OCI-M2 (cell line): ENCODE data around the gene ABCB9.
A peak's percentile ranks its signal among the peaks of the same experiment; 100 is the strongest.

Experiments
- DNase-seq: peaks from one replicate; lab custom pipeline; 2025; ENCODE audit not compliant: unreplicated experiment; lab: John Stamatoyannopoulos, UW

ABCB9 gene

GRCh38 chr12:122982477-122982815 lies 16.2 kb upstream of the ABCB9 start:
- DNase-seq: no peak

GRCh38 chr12:122981587-122982476 lies 15.6 kb upstream of the ABCB9 start:
- DNase-seq: no peak

GRCh38 chr12:122981036-122981471 lies 14.8 kb upstream of the ABCB9 start:
- DNase-seq: no peak

GRCh38 chr12:122980183-122981035 lies 14.1 kb upstream of the ABCB9 start, which contains the start of gene ARL6IP4:
Gene ARL6IP4 (plus strand): TSS chr12:122980681. CDS start chr12:122981140, 459 bp downstream.
- no peak for DNase-seq

GRCh38 chr12:122979908-122980182 lies 13.6 kb upstream of the ABCB9 start:
- no peak for DNase-seq

- DNase-seq: no peak
These were observed 13.0 kb upstream of the ABCB9 start for GRCh38 chr12:122979001-122979907.

- no peak for DNase-seq
These were observed 12.3 kb upstream of the ABCB9 start for GRCh38 chr12:122978507-122978955.

- no peak for DNase-seq
These were observed 11.6 kb upstream of the ABCB9 start for GRCh38 chr12:122977655-122978392.

- no peak for DNase-seq
These were observed 10.9 kb upstream of the ABCB9 start for GRCh38 chr12:122977153-122977552.

GRCh38 chr12:122976648-122976975 lies 10.3 kb upstream of the ABCB9 start:
- DNase-seq: no peak

- no peak for DNase-seq
These were observed 9.8 kb upstream of the ABCB9 start for GRCh38 chr12:122975790-122976647.

- DNase-seq: no peak
These were observed 8.9 kb upstream of the ABCB9 start, which contains the start of gene OGFOD2 for GRCh38 chr12:122974892-122975789. Gene OGFOD2 (plus strand): TSS chr12:122975244. CDS start chr12:122975252, 8 bp downstream.

GRCh38 chr12:122974274-122974891 lies 8.1 kb upstream of the ABCB9 start:
- peak; percentile 83 for DNase-seq

GRCh38 chr12:122969676-122970075 lies 3.4 kb upstream of the ABCB9 start:
- DNase-seq: no peak

- DNase-seq: no peak
These were observed 1.8 kb upstream of the ABCB9 start for GRCh38 chr12:122968104-122968503.

- DNase-seq: no peak
These were observed 684 bp upstream of the ABCB9 start for GRCh38 chr12:122966743-122967550.

GRCh38 chr12:122965321-122965751 lies 927 bp downstream of the ABCB9 start:
- no peak for DNase-seq
